ENCODE results near the gene MYO3B.

MYO3B gene

GRCh38 chr2:170307052-170307451 lies 129.1 kb downstream of the MYO3B start:
- no peak for DNase-seq

DNA sequence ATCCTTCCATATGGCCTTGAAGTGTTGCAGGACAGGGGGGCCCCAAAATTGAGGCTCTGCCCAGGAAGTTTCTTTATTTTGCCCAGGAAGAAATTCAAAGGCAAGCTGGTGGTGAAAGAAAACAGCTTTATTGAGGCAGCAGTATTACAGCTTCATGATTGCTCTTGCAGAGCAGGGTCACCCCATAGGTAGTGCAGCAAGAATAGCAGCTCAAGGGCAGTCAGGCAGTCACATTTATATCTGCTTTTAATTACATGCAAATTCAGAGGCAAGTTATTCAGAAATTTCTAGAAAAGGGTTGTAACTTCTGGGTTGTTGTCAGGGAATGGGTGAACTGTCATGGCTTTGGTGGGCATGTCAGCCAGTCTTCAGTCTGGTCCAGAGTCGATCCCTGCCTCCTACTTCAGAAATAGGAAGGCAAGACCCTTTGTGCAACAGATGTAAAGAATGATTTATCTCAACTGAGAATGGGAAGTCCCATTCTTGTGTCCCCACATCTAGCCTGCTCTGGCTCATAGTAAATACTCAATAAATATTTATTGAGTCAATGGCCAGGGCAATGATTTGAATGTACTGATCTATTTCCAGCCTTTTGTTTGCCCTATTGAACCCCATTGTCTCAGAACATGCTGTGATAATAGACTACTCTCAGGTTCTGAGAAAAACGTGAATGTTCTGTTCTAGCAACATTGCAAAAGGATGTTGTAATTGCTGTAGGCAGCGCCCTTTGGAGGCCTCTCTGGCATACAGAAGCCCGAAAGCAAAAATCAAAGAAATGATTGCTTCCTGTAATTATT lies 129.8 kb downstream of the MYO3B start:
- DNase-seq, result no peak

GRCh38 chr2:170310876-170311502 lies 133.0 kb downstream of the MYO3B start:
- DNase-seq, result no peak

GRCh38 chr2:170313347-170313991 lies 135.5 kb downstream of the MYO3B start:
- DNase-seq, result no peak

DNA sequence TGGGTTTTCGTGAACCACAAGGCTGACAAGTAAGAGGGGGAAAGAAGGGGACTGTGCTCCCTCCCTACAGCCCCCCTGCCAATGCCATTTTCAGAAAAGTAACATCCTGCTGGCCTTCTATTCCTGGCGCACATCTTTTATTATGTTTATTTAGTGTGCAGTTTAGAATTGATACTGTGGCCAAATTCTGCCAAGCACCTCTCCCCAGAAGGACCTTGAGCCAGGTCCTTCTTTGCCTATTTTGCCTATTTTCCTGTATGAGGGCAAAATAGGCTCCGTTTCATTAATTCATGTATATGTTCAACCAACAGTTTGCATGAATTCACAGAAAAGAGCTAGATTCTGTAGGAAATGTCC lies 136.0 kb downstream of the MYO3B start:
- no peak for DNase-seq

DNA sequence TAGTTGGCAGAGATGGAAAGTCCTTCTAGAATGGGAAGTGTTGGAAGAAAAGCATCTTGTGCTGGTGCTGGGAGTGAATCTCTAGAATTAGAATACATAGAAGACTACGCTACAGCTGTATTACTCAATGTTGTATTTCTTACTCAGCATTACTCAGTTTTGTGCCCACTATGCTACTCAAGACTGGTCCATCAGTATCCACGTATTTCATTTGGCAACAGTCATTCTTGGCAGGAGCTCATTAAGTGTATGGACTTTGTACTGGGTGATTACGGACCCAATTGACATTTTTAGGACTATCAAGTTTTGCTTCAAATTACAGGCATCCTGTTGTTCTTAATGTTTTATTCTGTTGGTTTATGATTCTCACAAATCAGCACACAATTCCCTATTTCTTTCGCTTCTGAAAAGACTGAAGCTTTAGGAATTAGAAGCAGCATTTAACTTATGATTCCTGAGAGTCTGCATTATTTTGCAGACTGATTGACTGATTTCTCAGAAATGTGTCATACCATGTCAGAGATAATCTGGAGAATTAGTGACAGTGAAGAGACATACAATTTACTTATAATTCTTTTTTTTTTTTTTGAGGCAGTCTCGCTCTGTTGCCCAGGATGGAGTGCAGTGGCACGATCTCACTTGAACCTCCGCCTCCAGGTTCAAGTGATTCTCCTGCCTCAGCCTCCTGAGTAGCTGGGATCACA lies 136.9 kb downstream of the MYO3B start:
- DNase-seq, result no peak

DNA sequence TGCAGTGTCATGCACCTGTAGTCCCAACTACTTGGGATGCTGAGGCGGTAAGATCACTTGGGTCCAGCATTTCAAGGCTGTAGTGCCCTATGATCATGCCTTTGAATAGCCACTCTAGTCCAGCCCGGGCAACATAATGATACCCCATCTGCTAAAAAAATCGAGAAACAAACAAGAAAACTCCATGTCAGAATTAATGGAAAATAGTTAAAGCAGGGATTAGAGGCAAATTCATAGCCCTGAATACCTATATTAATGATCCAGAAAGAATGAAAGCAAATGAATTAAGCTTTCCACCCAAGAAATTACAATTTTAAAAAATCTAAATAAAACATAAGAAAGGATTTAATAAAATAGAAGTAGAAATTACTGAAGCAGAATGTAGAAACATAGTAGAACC lies 143.0 kb downstream of the MYO3B start:
- DNase-seq, result no peak

GRCh38 chr2:170321526-170321925 lies 143.6 kb downstream of the MYO3B start:
- no peak for DNase-seq

DNA sequence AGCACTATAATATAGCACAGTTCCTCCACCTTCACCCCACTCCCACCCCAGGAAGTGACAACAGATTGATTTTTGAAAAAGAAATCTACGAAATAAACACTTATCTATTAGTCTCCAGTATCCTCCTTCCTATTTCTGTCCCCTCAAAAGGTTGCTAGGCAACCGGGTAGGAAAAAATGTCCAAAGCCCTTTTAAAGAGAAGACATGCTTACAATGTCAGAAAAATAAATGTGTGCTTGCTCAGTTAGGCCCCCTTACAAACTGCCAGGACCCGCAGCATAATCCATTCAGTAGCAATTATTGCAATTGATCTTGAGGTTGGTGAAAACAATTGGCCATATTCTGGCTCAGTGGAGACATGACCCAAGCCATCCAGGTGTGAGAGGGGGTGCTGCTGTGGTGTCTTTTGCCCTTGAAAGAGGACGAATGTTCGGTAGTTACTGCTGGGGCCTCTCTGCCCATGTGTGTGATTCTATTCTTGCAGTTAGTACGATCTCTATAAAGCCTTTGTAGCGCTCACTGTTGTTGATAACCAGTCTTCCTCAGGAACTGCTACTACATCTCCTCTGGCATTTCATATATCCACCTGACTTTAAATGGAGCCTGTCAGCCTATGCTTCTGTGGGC lies 144.3 kb downstream of the MYO3B start:
- no peak for DNase-seq

DNA sequence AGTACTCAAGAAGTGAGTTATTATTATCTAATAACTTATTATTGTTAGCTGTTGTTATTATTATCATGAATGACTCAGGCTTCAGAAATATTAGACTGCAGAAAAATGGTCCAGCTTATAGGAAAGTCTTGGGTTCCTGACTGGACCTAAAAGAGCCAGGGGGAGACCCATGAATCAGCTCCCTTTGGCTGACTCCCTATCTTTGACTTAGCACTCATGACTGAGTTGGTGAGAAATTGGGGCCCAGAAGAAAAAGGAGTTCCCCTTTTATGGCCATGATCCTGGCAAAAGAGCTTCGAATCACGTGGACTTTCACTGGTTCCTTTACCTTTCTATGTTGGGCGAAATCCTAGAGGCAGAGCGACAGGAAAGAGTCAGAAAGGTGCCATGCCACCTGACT lies 145.8 kb downstream of the MYO3B start:
- no peak for DNase-seq

DNA sequence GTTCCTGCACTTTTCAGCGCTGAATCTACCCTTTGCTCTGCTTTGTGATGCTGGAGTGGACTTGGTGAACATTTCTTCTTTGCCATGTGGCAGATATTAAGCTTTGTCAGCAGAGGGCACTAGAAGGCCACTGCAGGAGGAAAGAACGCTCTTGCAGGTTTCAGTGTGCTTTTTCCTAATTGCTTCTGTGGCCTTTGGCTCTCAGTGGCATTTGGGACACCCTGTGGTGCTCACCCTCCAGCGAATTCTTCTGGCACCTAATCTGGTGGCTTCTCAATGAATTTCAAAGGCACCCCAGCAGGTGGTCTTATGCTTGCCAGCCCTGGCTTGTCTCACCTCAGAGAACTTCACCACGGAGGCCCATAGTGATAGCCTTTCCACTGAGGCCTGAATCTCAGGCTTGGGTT lies 146.7 kb downstream of the MYO3B start:
- DNase-seq, result peak; percentile 33

DNA sequence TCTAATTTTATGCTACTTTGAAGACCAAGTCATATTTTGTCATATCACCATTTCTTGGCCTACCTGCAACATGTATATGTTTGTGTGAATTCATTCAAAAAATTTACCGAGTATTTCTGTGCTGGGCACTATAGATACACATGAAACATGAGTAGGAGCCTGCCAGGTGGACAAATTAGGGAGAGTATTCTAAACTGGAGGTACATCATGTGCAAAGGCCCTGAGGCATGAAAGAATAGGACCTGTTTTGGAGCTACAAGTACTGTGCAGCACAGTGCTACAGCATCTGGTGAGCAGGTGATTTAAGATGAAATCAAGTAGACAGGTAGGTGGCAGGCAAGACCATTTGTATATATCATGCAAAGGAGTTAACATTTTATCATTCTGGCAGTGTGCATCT lies 152.9 kb downstream of the MYO3B start:
- DNase-seq, result no peak

DNA sequence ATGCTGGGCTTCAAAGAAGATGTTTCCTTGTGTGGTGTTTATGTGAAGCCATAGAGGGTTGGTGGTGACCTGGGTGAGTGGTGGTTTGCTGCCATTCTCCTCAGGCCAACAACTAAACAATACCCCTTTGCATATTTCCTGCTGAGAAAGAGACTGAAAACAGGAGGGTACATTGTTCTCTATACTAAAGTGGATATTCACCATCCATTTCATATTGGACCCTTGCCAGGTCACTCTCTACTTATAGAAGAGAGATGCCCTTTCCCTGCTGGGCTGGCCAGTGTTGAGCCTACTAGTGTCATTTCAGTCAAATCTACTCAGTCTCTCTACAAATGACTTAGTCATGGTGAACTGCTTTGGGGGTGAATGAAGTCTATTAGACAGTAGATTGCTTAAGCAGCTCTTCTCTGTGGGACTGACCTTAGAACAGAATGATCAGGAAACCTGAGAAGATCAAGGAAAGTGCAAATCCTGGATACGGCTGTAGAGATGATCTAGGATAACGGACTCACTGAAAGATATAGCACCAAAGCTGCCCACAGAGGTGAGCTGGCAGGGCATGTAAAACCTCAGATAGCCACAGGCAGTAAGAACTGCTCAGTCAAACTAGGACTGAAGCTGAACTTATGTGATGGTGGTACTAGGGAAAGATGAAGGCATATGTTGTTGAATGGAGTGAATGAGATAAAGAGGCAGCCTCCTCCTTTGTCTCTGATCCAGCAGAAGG lies 154.9 kb downstream of the MYO3B start:
- no peak for DNase-seq

DNA sequence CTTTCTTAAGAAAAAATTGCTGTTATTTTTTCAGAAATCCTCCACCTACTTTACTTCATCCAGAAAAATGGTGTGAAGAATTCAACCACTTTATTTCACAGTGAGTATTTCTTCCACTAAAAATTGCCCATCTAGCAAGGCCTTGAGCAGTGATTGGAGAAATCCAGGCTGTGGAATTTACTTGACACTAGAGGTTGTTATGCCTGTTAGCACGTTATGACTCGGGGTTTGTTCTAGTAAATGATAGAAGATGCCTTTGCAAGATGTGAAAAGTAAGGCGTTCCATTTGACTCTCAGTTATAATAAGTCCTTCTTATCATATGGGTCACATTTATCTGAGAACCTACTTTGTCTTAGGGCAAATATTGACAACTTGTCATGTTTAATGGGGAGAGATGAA lies 157.4 kb downstream of the MYO3B start:
- no peak for DNase-seq

DNA sequence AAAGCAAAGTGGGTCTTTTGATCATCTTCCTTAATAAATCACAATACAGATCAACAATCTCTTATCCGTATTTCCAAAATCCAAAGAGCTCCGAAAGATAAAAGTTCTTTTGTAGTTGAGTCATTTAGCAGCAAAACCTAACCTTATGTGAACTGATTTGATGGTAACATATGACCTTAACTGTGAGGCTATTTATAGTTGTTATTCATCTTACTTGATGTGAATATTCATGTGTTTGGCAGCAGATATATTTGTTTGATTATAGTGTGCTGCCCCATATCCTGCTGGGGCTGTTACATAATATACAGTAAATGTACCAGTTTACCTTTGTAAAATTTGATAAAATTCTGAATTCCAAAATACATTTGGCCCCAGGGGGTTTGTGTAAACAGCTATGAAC lies 158.5 kb downstream of the MYO3B start:
- DNase-seq, result no peak

DNA sequence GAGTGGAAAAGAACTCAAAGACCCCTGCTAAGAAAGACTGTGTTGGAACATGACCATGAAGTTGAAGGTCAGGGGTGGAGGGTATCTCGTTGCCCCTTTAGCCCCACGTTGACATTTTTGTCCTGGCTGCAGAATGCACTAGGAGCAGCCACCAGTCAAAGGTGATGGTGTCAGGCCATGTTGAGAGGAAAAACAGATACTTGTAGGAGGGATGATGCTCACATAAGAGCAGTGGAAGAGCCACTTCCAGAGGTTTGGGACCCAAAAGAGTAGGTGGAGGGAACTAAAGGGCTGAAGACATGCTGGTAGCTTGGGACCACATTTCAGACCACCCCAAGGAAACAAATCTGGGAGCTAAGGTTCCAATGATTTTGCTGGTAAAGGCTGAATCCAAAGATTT lies 159.0 kb downstream of the MYO3B start:
- no peak for DNase-seq

GRCh38 chr2:170339322-170339721 lies 161.4 kb downstream of the MYO3B start:
- DNase-seq, result no peak

DNA sequence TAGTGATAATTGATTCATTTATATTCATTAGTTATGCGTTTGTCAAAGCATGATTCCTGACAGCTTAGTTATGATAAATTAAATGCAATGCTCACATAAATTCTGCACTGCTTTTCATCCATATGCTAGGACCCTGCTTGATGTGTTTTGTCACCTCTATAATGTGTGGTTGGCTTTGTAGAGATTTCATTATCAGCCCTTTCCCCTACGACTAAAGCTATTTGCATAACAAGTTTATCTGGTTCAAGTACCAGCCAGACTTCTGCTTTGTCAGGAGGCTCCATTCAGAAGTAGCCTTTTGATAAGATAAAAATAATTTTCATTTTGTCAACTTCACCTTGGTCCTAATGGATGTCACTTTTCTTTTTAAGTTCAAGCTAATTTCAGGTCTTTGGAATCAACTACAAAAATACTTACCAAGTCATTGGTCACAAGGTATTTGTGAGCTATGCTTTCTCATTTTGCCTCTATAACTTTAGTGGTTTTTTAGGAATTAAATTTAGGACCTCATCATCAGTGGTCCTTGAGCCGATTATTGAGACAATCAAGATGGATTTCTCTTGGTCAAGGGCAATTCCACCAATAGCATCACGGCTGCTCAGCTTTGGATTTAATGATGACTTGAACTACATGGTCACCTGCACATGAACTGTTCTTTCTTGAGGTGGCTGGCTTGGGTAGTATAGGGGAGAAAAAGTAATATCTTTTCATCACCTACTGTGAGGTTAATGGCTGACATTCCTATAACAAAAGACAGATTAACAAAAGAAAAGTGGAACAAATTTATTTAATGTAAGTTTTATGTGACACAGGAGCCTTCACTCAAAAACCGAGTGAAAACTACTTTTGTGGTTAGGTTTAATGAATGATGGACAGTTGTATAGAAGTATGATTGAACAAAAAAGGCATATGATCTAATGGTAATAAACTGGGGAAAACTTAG lies 162.1 kb downstream of the MYO3B start:
- DNase-seq, result no peak

DNA sequence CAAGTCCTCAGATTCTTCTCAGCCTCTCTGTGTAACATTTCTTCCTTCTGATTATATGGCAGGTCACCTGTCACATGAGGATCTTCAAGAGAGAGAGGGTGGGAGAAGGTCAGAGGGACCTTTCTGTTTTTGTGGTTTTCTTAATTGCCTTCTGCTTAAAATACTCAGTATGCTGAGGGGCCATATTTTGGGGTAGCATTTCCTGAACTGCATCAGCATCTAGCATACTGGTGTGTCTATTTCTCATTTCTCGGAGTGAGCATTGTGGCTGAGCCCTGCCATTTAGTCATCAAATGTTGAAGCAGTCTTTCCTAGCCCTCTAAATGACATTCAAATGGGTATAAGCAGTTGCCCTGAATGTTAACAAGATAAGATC lies 162.7 kb downstream of the MYO3B start:
- DNase-seq, result no peak

DNA sequence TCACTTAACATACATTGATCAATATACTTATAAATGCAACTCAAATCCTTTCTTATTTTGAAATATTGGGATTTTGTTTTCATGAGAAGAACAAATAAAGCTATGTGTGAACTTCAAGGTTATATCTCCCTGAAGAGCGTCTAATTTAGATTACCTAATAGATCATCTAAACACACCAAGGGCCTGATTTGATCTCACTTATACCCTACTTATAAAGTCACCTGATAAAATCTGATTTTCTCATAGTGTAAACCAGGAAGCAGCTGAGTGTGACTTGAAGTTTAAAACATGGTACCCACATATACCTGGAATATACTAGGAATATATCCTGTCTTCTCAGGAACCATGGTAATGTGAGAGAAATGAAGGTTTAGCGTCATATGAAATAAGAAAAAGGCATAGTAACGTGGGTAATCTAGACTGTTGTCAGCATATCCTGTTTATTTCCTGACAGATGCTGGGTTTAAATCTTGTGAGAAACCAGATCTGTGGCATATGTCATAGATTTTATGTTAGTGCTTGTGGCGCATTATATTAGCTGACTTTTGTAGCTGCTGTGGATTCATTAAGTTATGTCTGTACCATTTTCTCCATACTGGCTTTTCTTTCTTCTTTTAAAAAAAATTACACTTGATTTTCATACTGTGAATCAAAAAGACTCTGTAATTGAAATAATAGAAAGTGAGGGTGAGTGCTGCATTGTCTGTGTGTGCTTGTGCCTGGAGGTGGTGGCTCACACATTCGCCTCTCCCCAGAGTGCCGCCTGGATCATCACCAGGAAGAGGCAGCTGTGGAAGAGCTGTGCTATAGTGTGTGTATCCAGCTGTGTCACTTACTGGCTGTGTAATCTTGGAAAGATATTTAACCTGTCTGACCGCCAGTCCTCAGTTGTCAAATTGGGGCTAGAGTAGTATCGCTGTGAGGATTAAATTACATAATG lies 164.0 kb downstream of the MYO3B start:
- DNase-seq, result no peak

Measured in EL (cell line).